Activated naive CD8-positive, alpha-beta T cell treated with anti-CD3 and anti-CD28 coated beads, Interleukin-2, amount 50 U/mL, for 16 hours (primary cell): Measurements from ENCODE around the gene GMDS.

Experiments used
- DNase-seq: peaks from one replicate; pipeline ENCODE4 v3.0.0-alpha.2; 2020; ENCODE audit warnings: low read depth, low spot score

GMDS gene

DNA sequence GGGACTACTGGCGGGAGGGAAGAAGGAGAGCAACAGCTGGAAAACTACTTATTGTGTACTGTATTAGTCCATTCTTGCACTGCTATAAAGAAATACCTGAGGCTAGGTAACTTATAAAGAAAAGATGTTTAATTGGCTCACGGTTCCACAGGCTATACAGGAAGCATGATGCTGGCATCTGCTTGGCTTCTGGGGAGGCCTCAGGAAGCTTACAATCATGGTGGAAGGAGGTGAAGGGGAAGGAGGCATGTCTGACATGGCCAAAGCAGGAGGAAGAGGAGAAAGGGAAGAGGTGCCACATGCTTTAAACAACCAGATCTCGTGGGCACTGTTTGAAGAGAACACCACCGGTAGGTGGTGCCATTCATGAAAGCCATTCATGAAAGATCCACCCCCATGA lies 67.3 kb downstream of the GMDS start:
- DNase-seq: no peak

DNA sequence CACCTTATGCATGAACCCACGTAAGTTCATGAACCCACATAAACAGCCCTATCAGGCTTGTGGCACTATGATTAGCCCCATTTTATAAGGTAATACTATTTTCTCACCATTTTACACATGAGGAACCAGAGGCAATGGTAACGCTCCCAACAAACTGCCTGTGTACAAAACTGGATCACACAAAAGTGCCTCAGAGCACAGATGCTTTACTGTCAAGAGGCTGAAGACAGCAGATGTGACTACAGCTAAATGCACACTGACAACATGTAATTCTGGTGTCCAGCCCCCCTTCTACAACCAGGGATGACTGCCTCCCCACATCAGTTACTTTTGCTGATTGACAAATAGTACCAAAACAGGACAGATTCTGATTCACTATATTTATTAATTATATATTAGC lies 69.6 kb downstream of the GMDS start:
- no peak for DNase-seq

DNA sequence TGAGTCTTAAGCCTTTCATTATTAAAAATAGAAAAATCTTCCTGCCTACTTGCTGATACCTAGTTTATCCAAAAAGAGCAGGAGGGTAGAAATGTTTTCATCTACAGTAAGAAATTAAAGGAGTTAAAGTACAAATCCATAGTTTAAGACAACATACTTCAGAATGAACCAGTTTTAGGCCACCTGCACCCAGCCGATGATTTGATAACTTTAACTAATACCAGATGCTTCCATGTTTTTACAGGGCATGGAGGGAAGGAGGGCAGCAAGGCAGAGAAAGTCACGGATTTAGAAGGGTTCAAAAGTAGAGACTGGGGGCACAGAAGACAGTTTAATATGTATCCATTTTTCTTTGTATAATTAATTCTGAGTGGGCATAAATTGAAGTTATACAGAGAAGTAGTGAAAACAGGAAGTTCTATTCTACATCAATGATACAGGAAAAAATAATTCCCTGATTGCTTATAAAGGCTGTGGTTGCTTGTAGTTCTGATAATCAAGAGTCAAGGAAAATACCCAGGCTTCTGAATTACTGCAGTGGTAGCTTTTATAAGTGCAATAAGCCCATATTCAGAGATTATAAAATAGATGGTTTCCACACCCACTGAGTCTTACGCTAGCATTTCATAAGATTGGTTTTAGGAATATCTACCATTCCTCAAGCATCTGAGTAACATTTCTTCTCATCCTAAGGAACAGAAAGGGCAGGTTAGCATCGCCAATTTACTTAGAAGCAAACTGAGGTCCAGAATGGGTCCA lies 72.0 kb downstream of the GMDS start:
- no peak for DNase-seq

DNA sequence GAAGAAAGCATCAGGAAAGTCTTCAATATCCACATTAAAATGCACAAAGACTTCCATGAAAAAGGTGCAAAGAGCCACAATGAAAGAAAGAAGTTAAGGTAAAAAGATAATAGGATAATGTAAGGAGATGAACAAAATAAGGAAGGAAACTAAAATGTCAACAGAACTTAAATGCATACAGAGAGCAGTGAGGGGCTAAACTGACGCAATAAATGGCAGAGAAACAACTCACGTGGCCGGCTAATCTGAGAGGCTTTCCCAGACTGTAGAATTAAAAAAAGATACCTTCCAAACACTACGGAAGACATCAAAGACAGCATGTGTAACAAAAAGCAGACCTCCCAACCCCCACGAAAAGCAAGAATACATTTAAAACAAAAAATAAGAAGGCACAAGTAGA lies 73.7 kb downstream of the GMDS start:
- DNase-seq: no peak

DNA sequence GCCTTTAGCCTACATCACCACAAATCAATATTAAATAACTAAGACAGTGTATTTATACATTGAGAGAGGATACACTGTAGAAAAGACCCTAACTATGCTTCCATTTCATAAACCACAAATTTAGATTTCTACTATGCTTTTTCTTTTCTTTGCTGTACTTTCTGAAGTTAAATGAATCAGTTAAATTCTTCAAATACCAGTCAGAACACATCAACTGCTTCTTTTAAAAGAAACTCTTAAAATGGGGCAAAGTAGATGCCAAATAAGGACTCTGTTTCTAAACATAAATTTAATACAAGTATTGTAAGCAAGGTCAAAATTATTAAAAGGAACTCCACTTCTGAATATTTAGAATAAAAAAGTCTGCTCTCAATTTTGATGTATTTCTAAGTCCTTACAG lies 76.9 kb downstream of the GMDS start:
- DNase-seq: no peak

DNA sequence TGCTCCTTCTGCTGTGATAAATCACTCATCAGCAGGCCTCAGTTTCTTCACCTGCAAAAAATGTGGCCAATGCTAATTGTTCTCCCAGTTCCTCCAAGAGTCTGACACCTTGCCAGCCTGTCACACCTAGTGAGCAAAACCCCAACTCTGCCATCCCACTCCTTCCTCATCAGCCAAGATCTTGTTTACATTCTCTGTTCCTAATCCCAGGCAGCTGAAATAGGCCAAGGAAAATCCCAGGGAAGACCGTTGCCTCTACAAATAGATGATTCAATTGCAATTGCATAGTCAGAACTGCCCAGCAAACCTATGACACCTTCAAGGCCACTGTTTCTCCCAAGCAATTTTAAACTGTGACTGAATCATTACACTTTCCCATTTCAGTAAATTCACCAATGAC lies 78.7 kb downstream of the GMDS start:
- DNase-seq: no peak

DNA sequence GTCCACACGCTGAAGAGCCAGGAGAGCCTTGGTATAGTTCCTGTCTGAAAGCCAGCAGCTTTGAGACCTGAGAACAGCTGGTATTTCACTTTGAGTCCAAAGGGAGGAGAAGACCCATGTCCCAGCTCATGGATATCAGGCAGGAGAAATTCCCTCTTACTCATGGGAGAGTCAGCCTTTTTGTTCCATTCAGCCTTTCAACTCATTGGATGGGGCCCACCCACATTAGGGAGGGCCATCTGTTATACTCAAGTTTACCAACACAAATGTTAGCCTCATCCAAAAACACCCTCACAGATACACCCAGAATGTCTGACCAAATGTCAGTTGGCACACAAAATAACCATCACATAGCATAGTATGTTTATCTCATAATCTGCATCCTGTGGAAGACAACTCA lies 80.1 kb downstream of the GMDS start:
- no peak for DNase-seq

DNA sequence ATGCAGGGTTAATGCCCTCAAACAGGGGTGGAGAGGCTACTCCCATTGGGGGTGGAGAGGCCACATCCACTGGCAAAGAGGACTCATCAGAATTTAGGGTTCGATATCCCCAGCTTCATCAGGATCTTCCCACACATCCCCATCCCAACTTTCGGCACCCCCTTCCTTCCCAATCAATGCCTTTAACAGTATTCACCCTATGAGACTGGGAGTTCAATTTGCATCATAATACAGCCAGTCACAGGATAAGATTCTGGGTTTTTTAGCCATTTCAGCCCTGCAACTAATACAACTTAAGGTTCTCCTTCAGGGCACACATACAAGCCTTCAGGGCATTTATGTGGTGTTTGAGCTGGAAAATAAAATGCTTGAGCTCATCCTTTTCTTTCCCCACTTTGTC lies 80.9 kb downstream of the GMDS start:
- no peak for DNase-seq

DNA sequence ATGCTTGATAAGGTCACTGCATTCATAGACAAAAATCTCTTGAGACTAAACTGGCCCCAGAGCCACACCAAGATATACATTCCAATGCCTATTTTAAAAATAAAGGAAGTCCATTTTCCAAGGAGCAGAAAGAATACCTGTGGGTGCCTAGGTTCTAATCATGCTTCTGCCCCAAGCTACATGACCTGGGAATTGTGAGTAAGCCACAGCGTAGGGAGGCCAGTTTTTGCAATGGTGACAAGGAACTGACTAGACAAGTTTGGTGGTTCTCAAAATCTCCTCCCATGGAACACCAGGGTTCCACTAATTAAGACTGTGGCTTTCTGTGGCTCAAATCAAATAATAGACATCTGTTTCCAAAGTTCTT lies 83.3 kb downstream of the GMDS start:
- no peak for DNase-seq

DNA sequence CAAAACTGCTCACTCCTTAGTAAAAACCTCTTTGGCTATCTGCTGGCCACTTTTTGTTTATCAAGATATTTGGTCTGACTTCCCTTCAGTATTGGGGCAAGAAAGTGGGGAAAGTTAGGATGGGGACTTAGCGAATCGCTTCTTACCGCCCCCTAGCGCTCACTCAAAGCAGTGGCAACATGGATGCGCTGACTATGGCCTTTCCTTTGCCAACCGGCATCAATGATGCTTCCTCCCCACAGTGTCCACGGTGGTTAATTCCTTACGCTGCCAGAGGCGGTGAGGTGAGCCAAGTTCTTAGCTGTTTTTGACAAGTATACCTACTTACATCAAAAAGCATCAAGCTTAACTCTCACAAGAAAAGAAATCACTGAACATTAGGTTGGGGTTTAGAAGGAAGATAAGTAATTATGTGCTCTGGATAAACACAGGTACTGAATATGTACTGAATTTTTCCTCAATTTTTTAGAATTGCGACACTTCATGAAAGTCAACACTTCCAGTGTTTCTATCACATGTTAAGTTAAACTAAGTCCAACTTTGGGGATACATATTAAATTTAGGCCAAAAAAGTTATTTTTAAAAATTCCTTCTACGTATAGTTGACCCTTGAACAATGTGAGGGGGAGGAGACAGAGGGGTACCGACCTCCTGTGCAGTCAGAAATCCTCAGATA lies 86.7 kb downstream of the GMDS start:
- DNase-seq: no peak

DNA sequence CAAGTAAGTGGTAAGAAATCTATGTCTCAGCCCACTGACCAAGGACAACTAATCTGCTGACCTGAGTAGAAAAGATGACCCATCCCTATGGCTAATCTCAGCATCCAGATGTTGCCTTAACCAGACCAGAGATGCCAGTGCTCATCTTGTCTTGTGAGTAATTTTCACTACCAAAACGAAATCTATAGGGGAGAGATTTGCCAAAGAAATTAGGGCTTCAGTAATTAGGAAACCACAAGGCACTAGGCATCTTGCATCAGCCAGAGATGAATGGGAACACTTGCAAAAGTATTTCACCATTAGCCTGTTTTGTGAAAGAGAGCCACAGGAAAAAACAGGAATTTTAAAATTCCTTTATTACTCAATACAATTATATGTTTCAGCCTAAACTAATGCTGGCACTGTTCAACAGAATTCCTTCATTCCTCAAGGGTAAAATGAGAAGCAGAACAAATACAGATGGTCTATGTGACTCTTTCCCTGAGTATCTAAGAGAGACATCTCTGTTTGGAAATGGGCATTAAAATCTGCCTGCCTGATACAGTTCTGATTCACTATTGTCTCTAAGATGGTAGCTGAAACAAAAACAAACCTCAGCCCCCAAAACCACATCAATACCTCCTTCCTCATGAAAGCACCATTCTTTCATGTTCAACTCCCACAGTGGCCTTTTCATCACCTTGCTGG lies 87.8 kb downstream of the GMDS start:
- DNase-seq: no peak

DNA sequence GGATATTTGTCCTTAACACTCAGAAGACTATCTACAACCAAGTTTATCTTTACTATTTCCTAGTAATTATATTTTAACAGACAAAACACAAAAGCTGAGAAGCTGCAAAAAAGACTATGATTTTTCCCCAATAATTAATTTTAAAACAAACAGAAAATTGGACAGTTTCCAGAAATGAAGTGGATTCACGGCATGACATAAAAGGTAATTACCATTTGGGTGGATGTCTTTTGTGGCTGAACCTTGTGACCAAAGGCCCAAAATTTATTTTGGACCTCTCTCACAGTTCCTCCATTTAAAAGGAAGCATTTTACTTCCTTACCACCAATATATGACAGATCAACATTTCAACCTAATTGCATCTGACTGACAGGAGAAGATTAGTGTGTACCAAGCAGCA lies 90.2 kb downstream of the GMDS start:
- no peak for DNase-seq

DNA sequence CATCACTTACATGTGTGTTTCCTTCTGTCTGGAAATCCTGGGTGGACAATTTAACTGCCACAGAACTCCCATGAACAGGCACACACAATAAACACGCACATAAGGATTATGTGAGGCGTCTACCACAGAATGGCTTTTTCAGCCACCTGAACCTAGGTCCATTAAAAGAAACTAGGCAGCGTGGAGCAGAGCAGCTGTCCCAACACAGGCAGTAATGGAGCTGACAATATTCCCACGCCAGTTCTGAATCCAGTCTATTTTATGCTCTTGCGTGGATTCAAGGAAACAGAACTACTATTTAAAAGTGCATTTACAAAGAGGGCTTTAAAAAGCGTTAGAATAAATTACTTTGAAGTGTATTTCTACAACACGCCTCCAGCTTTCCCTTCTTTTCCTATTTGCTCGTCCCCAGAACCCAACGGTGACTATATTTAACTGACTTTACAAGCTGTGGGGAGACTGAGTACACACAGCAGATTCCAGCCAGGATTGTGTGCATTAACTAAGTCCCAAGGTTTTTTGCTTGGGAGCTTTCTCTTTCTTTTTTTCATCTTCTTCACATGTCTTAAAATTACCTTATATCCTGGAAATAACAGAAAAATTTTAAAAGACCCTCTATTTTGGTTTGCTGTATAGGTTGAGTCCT lies 95.9 kb downstream of the GMDS start:
- DNase-seq: no peak

DNA sequence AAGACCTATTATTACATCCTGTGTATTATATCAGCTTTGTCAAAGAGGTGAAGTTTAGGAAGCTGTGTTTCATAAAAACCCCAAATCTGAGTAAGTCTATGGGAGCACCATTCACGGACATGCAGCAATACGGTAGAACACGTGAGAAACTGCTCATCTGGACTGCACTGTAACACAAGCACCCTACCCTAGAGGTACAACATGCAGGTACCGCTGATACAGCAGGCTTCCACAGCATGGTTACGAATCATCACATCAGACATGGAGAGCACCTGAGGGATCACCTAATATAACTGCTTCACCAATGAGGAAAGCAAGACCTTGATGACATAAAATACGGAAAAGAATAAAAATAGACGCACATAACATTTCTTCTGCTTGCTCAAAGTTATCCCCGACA lies 96.7 kb downstream of the GMDS start:
- DNase-seq: no peak

DNA sequence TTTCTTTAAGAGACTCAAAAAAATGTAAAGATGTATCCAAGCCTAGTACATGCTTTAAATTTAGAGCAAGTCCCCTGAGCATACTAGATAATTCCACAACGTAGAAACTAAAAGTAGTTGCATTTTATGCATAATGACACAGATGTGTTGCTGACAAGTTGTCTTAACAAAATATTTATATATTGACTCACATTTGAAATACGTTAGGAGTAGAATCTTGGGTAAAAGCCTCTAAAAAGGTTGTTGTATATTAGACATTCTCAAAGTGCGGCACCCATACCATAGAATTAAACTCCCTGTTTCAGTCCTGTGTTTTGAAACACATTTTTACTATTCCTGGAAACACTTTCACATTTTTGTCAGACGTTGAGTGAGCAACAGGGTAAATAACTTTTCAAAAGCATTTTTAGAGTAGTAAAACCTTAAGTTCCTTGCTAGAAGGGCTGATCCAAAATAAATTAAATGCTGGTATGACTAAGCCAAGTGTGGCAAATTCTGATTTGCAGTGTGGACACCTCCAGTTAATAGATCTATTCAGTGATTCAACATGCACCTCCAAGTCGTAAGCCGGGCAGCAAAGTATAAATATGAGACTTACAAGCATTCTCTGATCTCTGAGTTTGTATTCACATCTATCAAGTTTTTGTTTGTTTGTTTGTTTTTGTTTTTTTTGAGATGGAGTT lies 97.5 kb downstream of the GMDS start:
- DNase-seq: no peak

DNA sequence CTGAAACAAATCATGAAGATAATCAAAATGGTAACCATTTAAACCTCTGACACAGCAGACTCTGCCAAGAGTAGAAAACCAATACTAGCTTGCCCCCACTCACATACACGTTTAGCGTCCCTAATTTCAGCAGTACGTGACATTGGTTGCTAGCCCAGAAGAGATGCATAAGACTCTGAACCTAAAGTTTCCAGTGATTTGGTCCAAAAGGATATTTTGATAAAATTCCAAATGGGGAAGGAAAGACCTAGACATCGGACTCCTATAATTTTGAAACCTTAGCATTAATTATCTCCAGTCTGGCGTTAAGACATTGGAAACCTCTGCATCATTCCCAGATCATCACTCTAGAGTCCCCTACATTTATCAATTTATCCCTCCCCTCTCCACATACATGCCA lies 98.1 kb downstream of the GMDS start:
- no peak for DNase-seq

DNA sequence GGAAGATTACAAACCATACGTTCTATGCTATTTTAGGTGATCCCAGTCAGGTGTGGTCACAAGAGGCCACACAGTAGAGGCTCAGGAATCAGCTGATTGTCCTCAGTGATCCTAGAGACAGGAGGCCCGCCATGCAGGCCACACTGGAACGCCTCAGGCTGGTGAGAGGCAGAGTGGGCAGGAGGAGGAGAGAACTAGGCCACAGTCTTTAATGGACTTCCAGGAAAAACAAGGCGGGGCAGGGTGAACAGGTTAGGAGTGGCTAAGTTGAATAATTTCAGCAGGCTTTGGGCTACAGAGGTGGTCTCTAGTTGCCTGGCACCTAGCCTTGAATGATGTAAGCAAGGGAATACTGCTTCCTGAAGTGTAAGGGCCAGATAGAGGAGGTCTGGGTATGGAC lies 101.2 kb downstream of the GMDS start:
- no peak for DNase-seq

DNA sequence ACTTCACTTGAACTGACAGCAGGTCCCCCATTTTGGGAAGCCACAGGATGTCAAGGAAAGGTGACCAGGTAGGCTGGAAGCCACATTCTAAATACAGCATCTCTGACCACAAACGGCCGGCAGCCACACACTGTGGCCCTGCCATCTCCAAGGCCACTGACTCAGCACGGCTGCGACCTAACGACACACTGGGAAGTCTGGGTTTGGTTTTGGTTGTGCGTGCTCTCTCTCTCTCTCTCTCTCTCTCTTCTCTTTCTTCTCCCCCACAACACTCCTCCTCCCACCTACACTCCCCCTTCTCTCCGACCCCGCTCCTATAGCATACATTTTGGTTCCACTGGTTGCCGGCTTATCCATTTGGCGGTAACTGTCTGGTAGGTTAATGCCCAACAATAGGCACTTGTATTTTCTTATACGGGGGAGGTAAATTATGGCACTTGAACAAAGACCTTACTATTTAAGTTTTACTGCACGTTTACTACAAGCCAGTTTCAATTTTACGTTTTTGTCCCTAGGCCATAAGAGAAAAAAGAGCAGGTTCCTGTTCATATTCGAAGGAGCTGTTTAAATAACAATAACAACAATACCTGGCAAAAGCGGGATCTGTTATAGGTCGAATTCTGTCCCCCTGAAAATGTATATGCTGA lies 103.6 kb downstream of the GMDS start:
- no peak for DNase-seq

DNA sequence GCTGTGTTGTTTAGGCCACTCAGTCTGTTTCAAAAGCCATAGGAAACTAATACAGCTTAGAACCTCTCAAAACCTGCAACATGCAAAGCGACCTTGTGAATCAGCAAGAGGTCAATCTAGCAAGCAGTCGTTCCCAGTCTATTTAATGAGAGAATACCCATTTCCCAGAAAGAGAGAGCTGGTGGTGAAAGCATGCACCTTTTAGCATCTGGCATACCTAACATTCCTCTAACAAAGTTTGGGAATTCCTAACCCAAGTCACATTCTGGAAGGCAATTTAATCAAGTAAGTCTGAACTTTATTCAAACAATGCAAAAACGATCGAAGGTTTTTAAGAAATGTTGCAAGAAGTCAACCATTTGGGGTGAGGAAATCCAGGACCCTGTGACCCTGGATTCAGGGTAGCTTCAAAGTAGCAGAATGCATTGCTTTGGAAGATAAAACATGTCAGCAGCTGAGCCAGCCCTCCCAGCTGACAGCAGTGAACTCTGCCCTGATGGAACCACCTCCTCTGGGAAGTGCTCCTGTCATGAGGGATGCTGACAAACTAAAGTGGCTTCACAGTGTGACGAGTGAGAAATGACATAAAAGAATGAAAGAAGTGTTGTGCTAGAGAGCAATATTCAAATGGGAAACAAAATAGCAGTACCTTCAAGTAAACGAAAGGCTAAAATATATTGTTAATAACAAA lies 104.8 kb downstream of the GMDS start:
- DNase-seq: no peak

DNA sequence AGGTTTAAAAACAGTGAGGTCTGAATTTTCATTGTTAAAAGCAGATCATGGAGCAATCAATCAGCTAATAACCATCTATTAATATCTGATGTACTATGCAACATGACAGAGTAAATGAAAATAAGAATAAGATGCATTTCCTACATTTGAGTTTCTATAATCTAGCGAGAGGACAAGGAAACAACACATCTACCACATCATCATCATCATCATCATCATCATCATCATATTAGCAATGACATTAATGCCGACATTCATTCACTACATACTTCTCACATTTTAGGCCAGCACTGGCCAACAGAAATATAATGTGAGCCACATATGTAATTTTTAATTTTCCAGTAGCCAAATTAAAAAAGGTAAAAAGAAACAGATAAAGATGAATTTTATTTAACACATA lies 110.0 kb downstream of the GMDS start:
- DNase-seq: no peak

DNA sequence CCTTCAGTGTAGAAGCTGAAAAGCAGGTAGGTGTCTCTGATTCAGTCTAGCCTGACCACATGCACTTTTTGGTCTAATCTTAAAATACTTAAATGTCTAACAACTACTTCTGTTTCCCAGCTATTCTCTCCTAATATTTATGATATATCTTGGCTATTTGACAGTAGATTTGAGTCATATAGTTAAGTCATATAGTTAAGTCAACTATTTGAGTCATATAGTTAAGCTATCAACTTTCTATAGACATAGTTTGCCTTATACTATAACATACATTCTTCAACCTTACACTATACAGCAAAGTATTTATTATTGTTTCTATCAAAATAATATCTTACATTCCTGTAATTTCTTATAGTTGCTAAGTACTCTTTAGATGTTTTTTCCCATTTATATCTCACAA lies 110.9 kb downstream of the GMDS start:
- DNase-seq: no peak
